ENCODE data around the gene ASXL1. TPM values are rescaled to one million over a fixed set of nuclear protein-coding genes. Genes with fewer than 3 reads are reported as not detected.

ASXL1 gene
- total RNA-seq, 1 donor from 2014 or later: 140 TPM

GRCh38 chr20:32472581-32473207, 114.6 kb downstream of the ASXL1 start:
- DNase-seq (ENCODE audit: low read depth, low spot score): no peak
- H3K27ac Mint-ChIP-seq (ENCODE audit: unreplicated experiment): no peak overlapping the region
- H3K4me1 Mint-ChIP-seq: peaks cover 77% of the 10 kb centered on the region
- H3K27me3 Mint-ChIP-seq (ENCODE audit: low read depth): peaks cover 3% of the 10 kb centered on the region
- H3K4me3 Mint-ChIP-seq: no peak overlapping the region
- H3K9me3 Mint-ChIP-seq: no peaks in the 10 kb centered on the region
- H3K36me3 Mint-ChIP-seq (ENCODE audit: low read depth): no peaks in the 10 kb centered on the region
- TF ChIP-seq CTCF (conservative IDR thresholded peaks at IDR 0.05): no peak

GRCh38 chr20:32473231-32474008, 115.3 kb downstream of the ASXL1 start:
- H3K9me3 Mint-ChIP-seq: no peaks in the 10 kb centered on the region
- no peaks in the 10 kb centered on the region for H3K36me3 Mint-ChIP-seq (ENCODE audit: low read depth)
- peak overlapping the region; percentile 71 for H3K4me3 Mint-ChIP-seq
- H3K27ac Mint-ChIP-seq (ENCODE audit: unreplicated experiment): peak overlapping the region; percentile 95
- no peak for TF ChIP-seq CTCF (conservative IDR thresholded peaks at IDR 0.05)
- no peak for DNase-seq (ENCODE audit: low read depth, low spot score)
- H3K4me1 Mint-ChIP-seq: peaks cover 84% of the 10 kb centered on the region
- H3K27me3 Mint-ChIP-seq (ENCODE audit: low read depth): peaks cover 3% of the 10 kb centered on the region

- no peak for TF ChIP-seq CTCF (conservative IDR thresholded peaks at IDR 0.05)
- H3K36me3 Mint-ChIP-seq (ENCODE audit: low read depth): no peaks in the 10 kb centered on the region
- peaks cover 85% of the 10 kb centered on the region for H3K4me1 Mint-ChIP-seq
- peaks cover 3% of the 10 kb centered on the region for H3K27me3 Mint-ChIP-seq (ENCODE audit: low read depth)
- no peak for DNase-seq (ENCODE audit: low read depth, low spot score)
- H3K27ac Mint-ChIP-seq (ENCODE audit: unreplicated experiment): peak overlapping the region; percentile 95
- H3K4me3 Mint-ChIP-seq: peak overlapping the region; percentile 82
- H3K9me3 Mint-ChIP-seq: no peaks in the 10 kb centered on the region
Observed at GRCh38 chr20:32474009-32474716, 116.0 kb downstream of the ASXL1 start.

- no peak for TF ChIP-seq CTCF (conservative IDR thresholded peaks at IDR 0.05)
- H3K9me3 Mint-ChIP-seq: no peaks in the 10 kb centered on the region
- peak overlapping the region; percentile 82 for H3K4me3 Mint-ChIP-seq
Observed at GRCh38 chr20:32474717-32474966, 116.5 kb downstream of the ASXL1 start.

GRCh38 chr20:32474967-32475811, 117.1 kb downstream of the ASXL1 start:
- peak overlapping the region; percentile 94 for H3K27ac Mint-ChIP-seq (ENCODE audit: unreplicated experiment)
- DNase-seq (ENCODE audit: low read depth, low spot score): peak; percentile 79
- no peaks in the 10 kb centered on the region for H3K9me3 Mint-ChIP-seq
- no peaks in the 10 kb centered on the region for H3K36me3 Mint-ChIP-seq (ENCODE audit: low read depth)
- peak; percentile 15 for TF ChIP-seq CTCF (conservative IDR thresholded peaks at IDR 0.05)
- peaks cover 2% of the 10 kb centered on the region for H3K27me3 Mint-ChIP-seq (ENCODE audit: low read depth)
- peaks cover 86% of the 10 kb centered on the region for H3K4me1 Mint-ChIP-seq
- peak overlapping the region; percentile 87 for H3K4me3 Mint-ChIP-seq

More at GRCh38 chr20:32474717-32474966, 116.5 kb downstream of the ASXL1 start:
- peak overlapping the region; percentile 62 for H3K27ac Mint-ChIP-seq (ENCODE audit: unreplicated experiment)
- peaks cover 86% of the 10 kb centered on the region for H3K4me1 Mint-ChIP-seq
- H3K27me3 Mint-ChIP-seq (ENCODE audit: low read depth): peaks cover 3% of the 10 kb centered on the region
- no peaks in the 10 kb centered on the region for H3K36me3 Mint-ChIP-seq (ENCODE audit: low read depth)
- no peak for DNase-seq (ENCODE audit: low read depth, low spot score)
